Midbrain (tissue), 1 donor: ENCODE data around the gene DUSP16.
A peak's percentile ranks its signal among the peaks of the same experiment; 100 is the strongest.
"Not testable (repeated sequence)": the region's sequence is repeated elsewhere in the genome, so short reads cannot be mapped to it uniquely, and the experiment has no call there.

Source experiments
- DNase-seq: peaks from one replicate; lab custom pipeline; 2025; lab: John Stamatoyannopoulos, UW

The DUSP16 gene

GRCh38 chr12:12495536-12495935 lies 67.1 kb downstream of the DUSP16 start:
- no peak for DNase-seq

GRCh38 chr12:12492547-12492946 lies 70.1 kb downstream of the DUSP16 start:
- no peak for DNase-seq

GRCh38 chr12:12491606-12492005 lies 71.1 kb downstream of the DUSP16 start:
- DNase-seq: no peak

GRCh38 chr12:12488823-12489550 lies 73.7 kb downstream of the DUSP16 start:
- no peak for DNase-seq

GRCh38 chr12:12488296-12488695 lies 74.4 kb downstream of the DUSP16 start:
- DNase-seq: no peak

GRCh38 chr12:12487490-12487889 lies 75.2 kb downstream of the DUSP16 start:
- no peak for DNase-seq

GRCh38 chr12:12486661-12487240 lies 75.9 kb downstream of the DUSP16 start:
- no peak for DNase-seq

GRCh38 chr12:12483438-12483837 lies 79.2 kb downstream of the DUSP16 start:
- DNase-seq: no peak

- DNase-seq: no peak
These were observed 79.7 kb downstream of the DUSP16 start for GRCh38 chr12:12482959-12483358.

- no peak for DNase-seq
These were observed 80.4 kb downstream of the DUSP16 start for GRCh38 chr12:12482150-12482761.

GRCh38 chr12:12481631-12482030 lies 81.0 kb downstream of the DUSP16 start:
- DNase-seq: no peak

- no peak for DNase-seq
These were observed 82.6 kb downstream of the DUSP16 start for GRCh38 chr12:12480074-12480473.

GRCh38 chr12:12477532-12477890 lies 85.2 kb downstream of the DUSP16 start:
- no peak for DNase-seq

GRCh38 chr12:12476857-12477531 lies 85.7 kb downstream of the DUSP16 start:
- DNase-seq: peak; percentile 85

GRCh38 chr12:12474931-12475795 lies 87.5 kb downstream of the DUSP16 start:
- DNase-seq: no peak

- no peak for DNase-seq
These were observed 88.2 kb downstream of the DUSP16 start for GRCh38 chr12:12474471-12474928.

GRCh38 chr12:12473223-12473622 lies 89.4 kb downstream of the DUSP16 start:
- no peak for DNase-seq

- not testable (repeated sequence) for DNase-seq
These were observed 90.4 kb downstream of the DUSP16 start for GRCh38 chr12:12471982-12472961.

GRCh38 chr12:12470751-12471306 lies 91.8 kb downstream of the DUSP16 start:
- no peak for DNase-seq

GRCh38 chr12:12469386-12469785 lies 93.3 kb downstream of the DUSP16 start:
- no peak for DNase-seq
